Measurements from ENCODE around the gene GDF15.
A peak's percentile ranks its signal among the peaks of the same experiment; 100 is the strongest.

Gene GDF15

DNA sequence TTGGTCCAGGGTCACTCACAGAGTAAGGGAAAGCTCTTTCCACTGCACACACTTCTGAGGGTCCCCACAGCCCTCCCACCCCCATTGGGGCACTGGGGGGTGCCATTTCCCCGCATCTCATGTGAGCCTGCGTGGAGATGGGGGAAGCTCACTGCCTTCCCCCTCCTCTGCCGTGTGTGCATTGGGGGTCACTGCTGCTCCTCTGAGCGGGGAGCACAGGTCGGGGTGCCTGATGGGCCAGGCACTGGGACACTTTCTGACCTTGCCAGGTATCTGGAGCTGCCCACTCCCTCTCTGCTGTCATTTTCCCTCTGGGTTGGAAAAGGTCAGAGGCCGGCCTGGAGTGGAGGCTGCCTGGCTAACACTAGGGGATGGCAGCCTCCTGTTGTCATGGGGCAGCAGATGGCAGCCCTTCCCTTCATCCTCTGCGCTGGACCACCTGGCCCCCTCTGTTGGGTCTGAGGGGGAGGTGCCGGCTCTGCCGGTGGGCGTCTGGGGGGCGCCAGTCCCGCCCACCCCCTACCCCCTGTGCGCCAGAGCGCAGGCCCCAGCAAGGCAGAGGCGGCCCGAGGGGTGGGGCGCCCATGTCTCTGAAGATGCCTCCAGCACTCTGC is 42.3 kb downstream of the GDF15 start:
- no peak for TF ChIP-seq EZH2 (IDR thresholded peaks at IDR 0.05; ENCODE audit: borderline replicate concordance, low read depth, low read length, severe bottlenecking)
- no peak for TF ChIP-seq CTCF (IDR thresholded peaks at IDR 0.05; ENCODE audit: borderline replicate concordance, extremely low read depth, low read length, poor library complexity, severe bottlenecking)
- Histone ChIP-seq H2AFZ (ENCODE audit: low read depth, low read length) (no peak overlapping the region), H3K9ac (ENCODE audit: low read depth, low read length) (no peak overlapping the region), H4K20me1 (ENCODE audit: insufficient read depth, low read length) (peaks cover 81% of the 10 kb centered on the region), H3K27me3 (ENCODE audit: insufficient read depth, low read length, poor library complexity) (no peaks in the 10 kb centered on the region), H3K9me3 (ENCODE audit: insufficient read depth, low read length, severe bottlenecking) (no peaks in the 10 kb centered on the region), H3K27ac (ENCODE audit: low read length) (peak overlapping the region; percentile 35), H3K79me2 (ENCODE audit: insufficient read depth, low read length) (peaks cover 42% of the 10 kb centered on the region), H3K4me3 (ENCODE audit: low read depth in 1 of 2, low read length in 2 of 2) (peak overlapping the region in 1 of 2 experiments; percentile 55; a peak in 2 of 4 replicates), H3K4me1 (ENCODE audit: insufficient read depth, low read length) (peaks cover 27% of the 10 kb centered on the region), H3K36me3 (ENCODE audit: insufficient read depth, low read length) (peaks cover 22% of the 10 kb centered on the region), H3K4me2 (ENCODE audit: insufficient read depth, low read length) (peak overlapping the region; percentile 81)
- ATAC-seq (ENCODE audit: insufficient read depth, low read depth) (no peak), DNase-seq (no peak)

DNA sequence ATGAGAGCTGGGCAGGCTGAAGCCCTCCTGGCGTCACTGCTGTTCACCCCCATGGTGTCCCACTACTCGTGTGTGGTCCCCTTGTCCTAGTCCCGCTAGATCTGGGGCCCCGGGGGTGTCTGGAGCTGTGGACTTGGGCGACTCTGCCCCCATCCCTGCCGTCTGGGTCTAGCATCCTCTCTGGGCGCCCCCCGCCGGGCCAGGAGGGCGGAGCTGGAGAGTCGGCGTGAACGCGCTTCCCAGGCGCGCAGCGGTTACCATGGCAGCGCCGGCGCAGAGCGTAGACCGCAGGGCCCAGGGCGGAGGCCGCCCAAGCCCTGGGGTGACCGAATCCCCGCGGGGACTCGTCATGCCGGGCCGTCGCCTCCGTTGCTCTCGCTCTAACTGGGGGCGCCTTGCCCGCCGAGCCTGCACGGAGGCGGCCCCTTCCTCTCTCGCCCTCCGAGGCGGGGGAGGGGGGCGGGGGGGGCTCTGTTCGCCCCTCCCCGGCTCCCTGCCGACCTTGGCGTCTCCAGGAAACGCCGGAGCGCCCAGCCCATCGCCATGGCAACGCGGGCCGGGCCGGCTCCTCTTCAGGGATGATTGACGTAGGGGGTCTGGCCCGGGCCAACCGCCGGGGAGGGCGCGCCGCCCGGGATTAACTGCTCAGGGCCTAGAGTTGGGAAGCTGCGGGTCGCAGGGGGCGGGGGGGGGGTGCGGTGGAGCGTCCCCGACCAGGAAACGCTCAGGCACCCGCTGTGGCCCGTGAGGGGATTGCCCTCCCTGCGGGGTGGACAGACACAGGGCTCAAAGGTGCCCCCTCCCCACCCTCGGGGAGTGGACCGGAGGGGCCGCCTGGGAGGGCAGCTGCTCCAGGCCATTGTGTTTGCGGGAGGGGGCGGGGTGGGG is 43.1 kb downstream of the GDF15 start:
- Histone ChIP-seq H4K20me1 (ENCODE audit: insufficient read depth, low read length) (peaks cover 74% of the 10 kb centered on the region), H3K9ac (ENCODE audit: low read depth, low read length) (peak overlapping the region; percentile 56), H3K27me3 (ENCODE audit: insufficient read depth, low read length, poor library complexity) (no peaks in the 10 kb centered on the region), H3K36me3 (ENCODE audit: insufficient read depth, low read length) (peaks cover 22% of the 10 kb centered on the region), H3K4me1 (ENCODE audit: insufficient read depth, low read length) (peaks cover 24% of the 10 kb centered on the region), H3K4me2 (ENCODE audit: insufficient read depth, low read length) (peak overlapping the region; percentile 81), H3K4me3 (ENCODE audit: low read depth in 1 of 2, low read length in 2 of 2) (peak overlapping the region in 1 of 2 experiments; percentile 55; a peak in 3 of 4 replicates), H3K27ac (ENCODE audit: low read length) (peak overlapping the region; percentile 69), H3K9me3 (ENCODE audit: insufficient read depth, low read length, severe bottlenecking) (no peaks in the 10 kb centered on the region), H2AFZ (ENCODE audit: low read depth, low read length) (no peak overlapping the region), H3K79me2 (ENCODE audit: insufficient read depth, low read length) (peaks cover 35% of the 10 kb centered on the region)
- DNase-seq (peak; percentile 90), ATAC-seq (ENCODE audit: insufficient read depth, low read depth) (peak; percentile 83)
- no peak for TF ChIP-seq EZH2 (IDR thresholded peaks at IDR 0.05; ENCODE audit: borderline replicate concordance, low read depth, low read length, severe bottlenecking)
- peak; percentile 24 for TF ChIP-seq CTCF (IDR thresholded peaks at IDR 0.05; ENCODE audit: borderline replicate concordance, extremely low read depth, low read length, poor library complexity, severe bottlenecking)

GRCh38 chr19:18429717-18430416 is 43.9 kb downstream of the GDF15 start:
- TF ChIP-seq CTCF (IDR thresholded peaks at IDR 0.05; ENCODE audit: borderline replicate concordance, extremely low read depth, low read length, poor library complexity, severe bottlenecking) (no peak), EZH2 (IDR thresholded peaks at IDR 0.05; ENCODE audit: borderline replicate concordance, low read depth, low read length, severe bottlenecking) (no peak)
- Histone ChIP-seq H3K4me1 (ENCODE audit: insufficient read depth, low read length) (peaks cover 24% of the 10 kb centered on the region), H2AFZ (ENCODE audit: low read depth, low read length) (no peak overlapping the region), H3K27me3 (ENCODE audit: insufficient read depth, low read length, poor library complexity) (no peaks in the 10 kb centered on the region), H4K20me1 (ENCODE audit: insufficient read depth, low read length) (peaks cover 71% of the 10 kb centered on the region), H3K9ac (ENCODE audit: low read depth, low read length) (peak overlapping the region; percentile 56), H3K9me3 (ENCODE audit: insufficient read depth, low read length, severe bottlenecking) (no peaks in the 10 kb centered on the region), H3K27ac (ENCODE audit: low read length) (peak overlapping the region; percentile 69), H3K36me3 (ENCODE audit: insufficient read depth, low read length) (peaks cover 22% of the 10 kb centered on the region), H3K79me2 (ENCODE audit: insufficient read depth, low read length) (peaks cover 27% of the 10 kb centered on the region), H3K4me3 (ENCODE audit: low read depth in 1 of 2, low read length in 2 of 2) (peak overlapping the region in 1 of 2 experiments; percentile 55; a peak in 2 of 4 replicates), H3K4me2 (ENCODE audit: insufficient read depth, low read length) (peak overlapping the region; percentile 81)
- DNase-seq, result peak; percentile 53
- ATAC-seq (ENCODE audit: insufficient read depth, low read depth), result peak; percentile 23
